Measurements from ENCODE around the gene GAL.

DNA sequence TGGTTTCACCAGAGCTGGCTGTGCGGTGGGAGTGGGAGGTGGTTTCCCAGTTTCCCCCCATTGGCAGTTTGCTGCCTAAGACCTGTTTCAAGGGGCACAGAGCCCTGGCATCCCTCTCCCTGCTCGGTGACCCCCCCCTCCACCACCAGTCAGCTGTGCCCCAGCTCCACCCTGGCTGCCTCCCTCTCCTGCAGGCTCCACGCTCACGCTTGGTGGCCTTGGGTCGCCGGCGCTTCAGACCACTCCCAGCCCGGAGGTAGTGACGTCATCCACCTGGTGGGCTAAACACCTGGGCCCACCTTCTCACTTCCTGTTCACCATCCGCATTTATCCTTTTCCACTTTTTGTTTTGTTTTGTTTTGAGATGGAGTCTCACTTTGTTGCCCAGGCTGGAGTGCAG, 7.8 kb downstream of the GAL start:
- TF ChIP-seq, protein P1, sequence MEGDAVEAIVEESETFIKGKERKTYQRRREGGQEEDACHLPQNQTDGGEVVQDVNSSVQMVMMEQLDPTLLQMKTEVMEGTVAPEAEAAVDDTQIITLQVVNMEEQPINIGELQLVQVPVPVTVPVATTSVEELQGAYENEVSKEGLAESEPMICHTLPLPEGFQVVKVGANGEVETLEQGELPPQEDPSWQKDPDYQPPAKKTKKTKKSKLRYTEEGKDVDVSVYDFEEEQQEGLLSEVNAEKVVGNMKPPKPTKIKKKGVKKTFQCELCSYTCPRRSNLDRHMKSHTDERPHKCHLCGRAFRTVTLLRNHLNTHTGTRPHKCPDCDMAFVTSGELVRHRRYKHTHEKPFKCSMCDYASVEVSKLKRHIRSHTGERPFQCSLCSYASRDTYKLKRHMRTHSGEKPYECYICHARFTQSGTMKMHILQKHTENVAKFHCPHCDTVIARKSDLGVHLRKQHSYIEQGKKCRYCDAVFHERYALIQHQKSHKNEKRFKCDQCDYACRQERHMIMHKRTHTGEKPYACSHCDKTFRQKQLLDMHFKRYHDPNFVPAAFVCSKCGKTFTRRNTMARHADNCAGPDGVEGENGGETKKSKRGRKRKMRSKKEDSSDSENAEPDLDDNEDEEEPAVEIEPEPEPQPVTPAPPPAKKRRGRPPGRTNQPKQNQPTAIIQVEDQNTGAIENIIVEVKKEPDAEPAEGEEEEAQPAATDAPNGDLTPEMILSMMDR (IDR thresholded peaks at IDR 0.05): no peak
- TF ChIP-seq POLR2A (IDR thresholded peaks at IDR 0.05): no peak

Data from heart left ventricle (tissue), 13 donors.